Endothelial cell of umbilical vein (primary cell): Measurements from ENCODE around the gene ECE2. TPM values are rescaled to one million over a fixed set of nuclear protein-coding genes. Genes with fewer than 3 reads are reported as not detected.

Source experiments
- BruUV-seq: library from RNA; stranded (reverse); fragments of 400-500 nt; replicated peaks from 2 replicates; lab custom pipeline; 2021; lab: Mats Ljungman, UMichigan
- CTCF ChIA-PET: fragments of 300-600, 350-600 bp; sonication (Branson Sonifier 250); formaldehyde crosslinking; loops from one replicate; lab custom pipeline; 2021; ENCODE audit warnings: antibody characterized with exemption, inconsistent platforms; lab: Charles Lee
- POLR2A ChIA-PET: fragments of 300-600, 350-600 bp; sonication (Branson Sonifier 250); formaldehyde crosslinking; loops from one replicate; lab custom pipeline; 2021; ENCODE audit warnings: antibody characterized with exemption, inconsistent platforms; lab: Charles Lee
- DNase-seq: peaks from one replicate; pipeline ENCODE4 v3.0.0-alpha.2; 2011; ENCODE audit warnings: low read depth, low spot score
- FAIRE-seq: peaks from 2 replicates; lab custom pipeline; 2011; peaks lifted over from hg19 to GRCh38; lab: Jason Lieb, UNC
- H2AFZ ChIP-seq: 2 replicates; pipeline ENCODE4 v1.6.0; 2012; ENCODE audit warnings: low read depth, low read length, control low read depth, inconsistent platforms
- H3K27ac ChIP-seq: 2 replicates; pipeline ENCODE4 v1.5.1; 2011; ENCODE audit warnings: low read depth, mild to moderate bottlenecking, control low read depth, low read length, moderate library complexity; ENCODE audit not compliant: insufficient read depth
- H3K27me3 ChIP-seq, 2 experiments: 2 replicates each; pipeline versions ENCODE4 v1.6.0 to v1.6.1; 2011; ENCODE audit warnings: low read length in 2 of 2, mixed read lengths in 1 of 2; ENCODE audit not compliant: control insufficient read depth in 2 of 2, insufficient read depth in 2 of 2
- H3K36me3 ChIP-seq, 2 experiments: 2 replicates in 1 of 2; 3 replicates in 1 of 2; pipeline ENCODE4 v1.5.1; 2011; ENCODE audit warnings: low read length in 2 of 2, mild to moderate bottlenecking in 1 of 2, moderate library complexity in 1 of 2; ENCODE audit not compliant: control insufficient read depth in 2 of 2, insufficient read depth in 2 of 2; ENCODE audit errors: extremely low read depth in 1 of 2
- H3K4me1 ChIP-seq: 3 replicates; pipeline ENCODE4 v1.5.1; 2011; ENCODE audit warnings: mild to moderate bottlenecking, low read length; ENCODE audit not compliant: control insufficient read depth, insufficient read depth; ENCODE audit errors: extremely low read depth
- H3K4me2 ChIP-seq: 2 replicates; pipeline ENCODE4 v1.6.1; 2011; ENCODE audit warnings: low read length, control low read depth, mixed read lengths; ENCODE audit not compliant: insufficient read depth
- H3K4me3 ChIP-seq, 3 experiments: fragments of 200-600 bp in 1 of 3; sonication (generic), shearing (Covaris generic) in 1 of 3; replicated peaks in 1 of 3; 2 replicates each; pipeline ENCODE4 v1.5.1; 2011 to 2016; ENCODE audit warnings: control low read depth in 3 of 3, low read length in 3 of 3, mild to moderate bottlenecking in 2 of 3, inconsistent platforms in 1 of 3, low read depth in 1 of 3, moderate library complexity in 1 of 3; ENCODE audit not compliant: insufficient read depth in 1 of 3
- H3K79me2 ChIP-seq: 2 replicates; pipeline ENCODE4 v1.6.0; 2012; ENCODE audit warnings: low read length, inconsistent platforms; ENCODE audit not compliant: control insufficient read depth, insufficient read depth
- H3K9ac ChIP-seq: replicated peaks from 2 replicates; pipeline ENCODE3; 2011; ENCODE audit warnings: low read length, control low read depth; ENCODE audit not compliant: insufficient read depth; ENCODE audit errors: extremely low read depth
- H3K9me1 ChIP-seq: replicated peaks from 3 replicates; pipeline ENCODE4 v1.6.0; 2011; ENCODE audit warnings: mild to moderate bottlenecking, low read length; ENCODE audit not compliant: control insufficient read depth, insufficient read depth; ENCODE audit errors: extremely low read depth
- H3K9me3 ChIP-seq: replicated peaks from 2 replicates; pipeline ENCODE4 v1.5.1; 2012; ENCODE audit warnings: low read length, inconsistent platforms; ENCODE audit not compliant: control insufficient read depth, insufficient read depth
- H4K20me1 ChIP-seq: replicated peaks from 2 replicates; pipeline ENCODE3; 2011; ENCODE audit warnings: mild to moderate bottlenecking, low read length; ENCODE audit not compliant: control insufficient read depth, insufficient read depth; ENCODE audit errors: extremely low read depth
- EZH2 ChIP-seq: IDR thresholded peaks from 2 replicates; pipeline ENCODE4 v1.6.1; 2012; ENCODE audit warnings: borderline replicate concordance, low read depth, mild to moderate bottlenecking, moderate library complexity, low read length, inconsistent platforms; ENCODE audit not compliant: severe bottlenecking
- FOS ChIP-seq: IDR thresholded peaks from 2 replicates; pipeline ENCODE4 v1.6.1; 2011; ENCODE audit warnings: mild to moderate bottlenecking, low read length, moderate library complexity, borderline replicate concordance; ENCODE audit not compliant: insufficient read depth
- GATA2 ChIP-seq: IDR thresholded peaks from 2 replicates; pipeline ENCODE4 v1.7.0; 2011; ENCODE audit warnings: low read depth, mild to moderate bottlenecking, moderate library complexity, mixed read lengths, low read length; ENCODE audit not compliant: insufficient read length, insufficient read depth
- JUN ChIP-seq: IDR thresholded peaks from 2 replicates; pipeline ENCODE4 v1.6.1; 2011; ENCODE audit warnings: borderline replicate concordance, low read depth; ENCODE audit not compliant: insufficient read length, insufficient read depth
- MYC ChIP-seq: IDR thresholded peaks from one replicate; pipeline ENCODE4 v1.6.1; 2011; ENCODE audit warnings: mild to moderate bottlenecking, low read depth, low read length
- POLR2A ChIP-seq: IDR thresholded peaks from 2 replicates; pipeline ENCODE4 v1.6.1; 2012; ENCODE audit warnings: low read depth, mild to moderate bottlenecking, control low read depth, low read length
- POLR2AphosphoS5 ChIP-seq: IDR thresholded peaks from 2 replicates; pipeline ENCODE4 v1.6.1; 2012; ENCODE audit warnings: low read depth, mild to moderate bottlenecking, control low read depth, low read length, moderate library complexity; ENCODE audit not compliant: insufficient read depth
- dilution Hi-C: fragments of 300-500 bp; cut with MboI; formaldehyde crosslinking; loops from one replicate; pipeline ENCODE4 v1.15.0; 2019; ENCODE audit warnings: low sequenced_read_pairs; ENCODE audit not compliant: extremely low pct_ligation_motif_present
- intact Hi-C: fragments of 100-400 bp; cut with micrococcal nuclease; formaldehyde crosslinking; loops from one replicate; pipeline ENCODE4 v1.10.0; 2022
- microRNA counts: library from miRNA; unstranded; fragments of <30 nt; microRNA quantifications from one replicate; lab custom pipeline; 2016
- microRNA-seq: library from miRNA; unstranded; fragments of <30 nt; microRNA quantifications from one replicate; pipeline ENCODE4 v1.2.0, GENCODE V29; 2021; ENCODE audit warnings: borderline number of aligned reads, borderline replicate concordance
- polyA plus RNA-seq, 4 experiments: library from polyadenylated mRNA; depleted of rRNA in 3 of 4; stranded (reverse) in 3 of 4; unstranded in 1 of 4; fragments of >200 nt; gene quantifications; 2 replicates each; pipeline versions ENCODE4 v1.2.1 to v1.2.3, GENCODE V29; 2011 to 2012; ENCODE audit warnings: missing spikeins in 1 of 4
- small RNA-seq: library from RNA; depleted of rRNA; stranded (forward); fragments of <200 nt; gene quantifications from one replicate; pipeline ENCODE3, GENCODE V24; 2012; ENCODE audit warnings: low replicate concordance, low read depth; ENCODE audit not compliant: insufficient read depth, insufficient read length
- total RNA-seq: library from RNA; stranded (reverse); gene quantifications from 2 replicates; pipeline ENCODE4 v1.2.3, GENCODE V29; 2021
- TF ChIP-seq, protein P1 (sequence below), 2 donors: IDR thresholded peaks; 1 replicate in 1 of 2; 2 replicates in 1 of 2; pipeline ENCODE4 v1.5.1; 2011; ENCODE audit warnings: low read length in 2 of 2, mild to moderate bottlenecking in 2 of 2, moderate library complexity in 2 of 2, control low read depth in 1 of 2, inconsistent platforms in 1 of 2, low read depth in 1 of 2; ENCODE audit not compliant: insufficient read depth in 1 of 2; ENCODE audit errors: extremely low read depth in 1 of 2
- TF ChIP-seq, protein P2 (sequence below): IDR thresholded peaks from 2 replicates; pipeline ENCODE4 v1.6.1; 2011; ENCODE audit not compliant: insufficient read depth, insufficient read length

The ECE2 gene
- total and polyA plus RNA-seq, 2 donors (not counting 3 experiments of a cell fraction or from before 2014, with no cell fraction given): not detected

DNA sequence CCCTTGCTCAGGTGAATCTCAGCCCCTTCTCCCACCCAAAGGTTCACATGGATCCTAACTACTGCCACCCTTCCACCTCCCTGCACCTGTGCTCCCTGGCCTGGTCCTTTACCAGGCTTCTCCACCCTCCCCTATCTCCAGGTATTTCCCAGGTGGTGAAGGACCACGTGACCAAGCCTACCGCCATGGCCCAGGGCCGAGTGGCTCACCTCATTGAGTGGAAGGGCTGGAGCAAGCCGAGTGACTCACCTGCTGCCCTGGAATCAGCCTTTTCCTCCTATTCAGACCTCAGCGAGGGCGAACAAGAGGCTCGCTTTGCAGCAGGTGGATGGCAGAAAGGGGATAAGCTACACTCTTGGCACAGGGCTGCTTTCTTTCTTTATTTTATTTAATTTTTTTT lies 66.1 kb downstream of the ECE2 start:
- CTCF ChIA-PET: interaction anchor here (1.7 kb wide), 1 partner anchor 18 kb away, joined by 5 read pairs; no protein-coding TSS in a partner anchor
- H3K27ac ChIP-seq: no peak overlapping the region
- no peaks in the 10 kb centered on the region for H3K9me3 ChIP-seq
- no peak overlapping the region for H3K4me2 ChIP-seq
- no peak overlapping the region for H3K9ac ChIP-seq
- no peak overlapping the region for H2AFZ ChIP-seq
- POLR2A ChIA-PET: no interaction called here
- intact Hi-C loops: no loop called here
- H3K79me2 ChIP-seq: peaks cover 32% of the 10 kb centered on the region
- H3K36me3 ChIP-seq: peaks cover 6 to 25% of the 10 kb centered on the region in 2 experiments
- no peaks in the 10 kb centered on the region for H3K27me3 ChIP-seq
- H3K9me1 ChIP-seq: no peaks in the 10 kb centered on the region
- peaks cover 30% of the 10 kb centered on the region for H3K4me1 ChIP-seq
- dilution Hi-C loops: no loop called here
- FAIRE-seq: no peak
- no TSS peak for BruUV-seq
- DNase-seq: no peak
- TF ChIP-seq MYC (no peak), FOS (no peak), EZH2 (no peak), JUN (no peak), GATA2 (no peak), POLR2AphosphoS5 (no peak), POLR2A (no peak)
- TF ChIP-seq, protein P1, sequence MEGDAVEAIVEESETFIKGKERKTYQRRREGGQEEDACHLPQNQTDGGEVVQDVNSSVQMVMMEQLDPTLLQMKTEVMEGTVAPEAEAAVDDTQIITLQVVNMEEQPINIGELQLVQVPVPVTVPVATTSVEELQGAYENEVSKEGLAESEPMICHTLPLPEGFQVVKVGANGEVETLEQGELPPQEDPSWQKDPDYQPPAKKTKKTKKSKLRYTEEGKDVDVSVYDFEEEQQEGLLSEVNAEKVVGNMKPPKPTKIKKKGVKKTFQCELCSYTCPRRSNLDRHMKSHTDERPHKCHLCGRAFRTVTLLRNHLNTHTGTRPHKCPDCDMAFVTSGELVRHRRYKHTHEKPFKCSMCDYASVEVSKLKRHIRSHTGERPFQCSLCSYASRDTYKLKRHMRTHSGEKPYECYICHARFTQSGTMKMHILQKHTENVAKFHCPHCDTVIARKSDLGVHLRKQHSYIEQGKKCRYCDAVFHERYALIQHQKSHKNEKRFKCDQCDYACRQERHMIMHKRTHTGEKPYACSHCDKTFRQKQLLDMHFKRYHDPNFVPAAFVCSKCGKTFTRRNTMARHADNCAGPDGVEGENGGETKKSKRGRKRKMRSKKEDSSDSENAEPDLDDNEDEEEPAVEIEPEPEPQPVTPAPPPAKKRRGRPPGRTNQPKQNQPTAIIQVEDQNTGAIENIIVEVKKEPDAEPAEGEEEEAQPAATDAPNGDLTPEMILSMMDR (IDR thresholded peaks at IDR 0.05; ENCODE audit: extremely low read depth in 1 of 2, insufficient read depth in 1 of 2, low read depth in 1 of 2, low read length in 2 of 2): no peak
- TF ChIP-seq, protein P2, sequence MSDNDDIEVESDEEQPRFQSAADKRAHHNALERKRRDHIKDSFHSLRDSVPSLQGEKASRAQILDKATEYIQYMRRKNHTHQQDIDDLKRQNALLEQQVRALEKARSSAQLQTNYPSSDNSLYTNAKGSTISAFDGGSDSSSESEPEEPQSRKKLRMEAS: no peak
- no peaks in the 10 kb centered on the region for H4K20me1 ChIP-seq
- no peak overlapping the region for H3K4me3 ChIP-seq

MicroRNAs within 50 kb of the gene (microRNA counts, 767-probe panel; counts per million panel counts)
- microRNA hsa-miR-1224-3p (lab: Ali Mortazavi, UCI): 723 counts per million, percentile 96 among the panel's probes with 10 or more counts
- 723 counts per million, percentile 96 among the panel's probes with 10 or more counts for microRNA hsa-miR-1224-5p (lab: Ali Mortazavi, UCI)

Small RNA genes lying within 50 kb of the gene (microRNA-seq; reads per million reads assigned to microRNA genes)
- not detected for gene MIR1224

Small RNA genes lying within 50 kb of the gene (small RNA-seq; reads per million reads assigned to genes)
- gene MIR1224 (not detected), gene SNORD66 (420 reads per million, percentile 99 among the genes with 10 or more reads in this experiment)

Other genes with a start within 250 kb of the ECE2 start
- gene HTR3D, start 244.3 kb upstream of the ECE2 start, total RNA-seq: not detected in 2 replicates
- gene HTR3D, start 244.3 kb upstream of the ECE2 start, polyA plus RNA-seq: not detected in 2 replicates
- not detected in 2 replicates for gene HTR3C, start 223.0 kb upstream of the ECE2 start, total RNA-seq
- gene HTR3C, start 223.0 kb upstream of the ECE2 start, polyA plus RNA-seq: not detected in 2 replicates
- gene HTR3E, start 179.0 kb upstream of the ECE2 start, total RNA-seq: not detected in 2 replicates
- not detected in 2 replicates for gene HTR3E, start 179.0 kb upstream of the ECE2 start, polyA plus RNA-seq
- 38.8 and 44.7 TPM in 2 replicates for gene EIF2B5, start 140.7 kb upstream of the ECE2 start, total RNA-seq
- gene EIF2B5, start 140.7 kb upstream of the ECE2 start, polyA plus RNA-seq: 35.5 and 42.7 TPM in 2 replicates
- gene DVL3, start 120.6 kb upstream of the ECE2 start, total RNA-seq: 59.0 and 61.3 TPM in 2 replicates
- 41.2 and 43.8 TPM in 2 replicates for gene DVL3, start 120.6 kb upstream of the ECE2 start, polyA plus RNA-seq
- 400 and 431 TPM in 2 replicates for gene AP2M1, start 101.2 kb upstream of the ECE2 start, total RNA-seq
- 602 and 603 TPM in 2 replicates for gene AP2M1, start 101.2 kb upstream of the ECE2 start, polyA plus RNA-seq
- 65.6 and 68.8 TPM in 2 replicates for gene ABCF3, start 89.8 kb upstream of the ECE2 start, total RNA-seq
- gene ABCF3, start 89.8 kb upstream of the ECE2 start, polyA plus RNA-seq: 73.4 and 93.9 TPM in 2 replicates
- gene VWA5B2, start 46.4 kb upstream of the ECE2 start, total RNA-seq: not detected in 2 replicates
- 0.03 TPM in 1 of 2 replicates, not detected in the other for gene VWA5B2, start 46.4 kb upstream of the ECE2 start, polyA plus RNA-seq
- gene ALG3, start 27.1 kb upstream of the ECE2 start, total RNA-seq: 37.7 and 42.9 TPM in 2 replicates
- 99.9 and 102 TPM in 2 replicates for gene ALG3, start 27.1 kb upstream of the ECE2 start, polyA plus RNA-seq
- gene EEF1AKMT4, start 26.4 kb upstream of the ECE2 start, total RNA-seq: 3.3 and 3.4 TPM in 2 replicates
- gene EEF1AKMT4, start 26.4 kb upstream of the ECE2 start, polyA plus RNA-seq: 8.0 and 9.8 TPM in 2 replicates
- gene CAMK2N2, start 14.5 kb upstream of the ECE2 start, total RNA-seq: not detected in 2 replicates
- gene CAMK2N2, start 14.5 kb upstream of the ECE2 start, polyA plus RNA-seq: 0.11 TPM in 1 of 2 replicates, not detected in the other
- gene PSMD2, start 23.2 kb downstream of the ECE2 start, total RNA-seq: 400 and 435 TPM in 2 replicates
- gene PSMD2, start 23.2 kb downstream of the ECE2 start, polyA plus RNA-seq: 358 and 414 TPM in 2 replicates
- 524 and 532 TPM in 2 replicates for gene EIF4G1, start 38.6 kb downstream of the ECE2 start, total RNA-seq
- gene EIF4G1, start 38.6 kb downstream of the ECE2 start, polyA plus RNA-seq: 355 and 401 TPM in 2 replicates
- gene FAM131A, start 61.6 kb downstream of the ECE2 start, total RNA-seq: 19.9 and 26.8 TPM in 2 replicates
- 29.9 and 34.1 TPM in 2 replicates for gene FAM131A, start 61.6 kb downstream of the ECE2 start, polyA plus RNA-seq
- gene CLCN2, start 85.6 kb downstream of the ECE2 start, total RNA-seq: 6.5 and 9.9 TPM in 2 replicates
- gene CLCN2, start 85.6 kb downstream of the ECE2 start, polyA plus RNA-seq: 3.5 and 4.9 TPM in 2 replicates
- gene POLR2H, start 85.7 kb downstream of the ECE2 start, total RNA-seq: 80.5 and 89.0 TPM in 2 replicates
- gene POLR2H, start 85.7 kb downstream of the ECE2 start, polyA plus RNA-seq: 169 and 276 TPM in 2 replicates
- gene THPO, start 102.2 kb downstream of the ECE2 start, total RNA-seq: not detected in 2 replicates
- 0.08 and 0.10 TPM in 2 replicates for gene THPO, start 102.2 kb downstream of the ECE2 start, polyA plus RNA-seq
- gene CHRD, start 104.0 kb downstream of the ECE2 start, total RNA-seq: 0.40 and 0.53 TPM in 2 replicates
- gene CHRD, start 104.0 kb downstream of the ECE2 start, polyA plus RNA-seq: 0.27 and 0.54 TPM in 2 replicates